Calu3 (cell line): Measurements from ENCODE around the gene OXT. TPM values are rescaled to one million over a fixed set of nuclear protein-coding genes. Genes with fewer than 3 reads are reported as not detected.

Experiments
- BruUV-seq: library from RNA; stranded (reverse); fragments of 400-500 nt; replicated peaks from 2 replicates; lab custom pipeline; 2021; lab: Mats Ljungman, UMichigan
- CTCF ChIA-PET: fragments of 300-600 bp; sonication (Branson Sonifier 250); formaldehyde crosslinking; loops from one replicate; lab custom pipeline; 2022; ENCODE audit warnings: antibody characterized with exemption; lab: Charles Lee
- DNase-seq: peaks from one replicate; pipeline ENCODE4 v3.0.0; 2022
- H3K27ac Mint-ChIP-seq: one replicate; pipeline ENCODE4 v1.8.0; 2022; ENCODE audit warnings: mixed read lengths; ENCODE audit not compliant: unreplicated experiment
- H3K27me3 Mint-ChIP-seq: one replicate; pipeline ENCODE4 v1.8.0; 2022; ENCODE audit warnings: mixed read lengths; ENCODE audit not compliant: unreplicated experiment
- H3K36me3 Mint-ChIP-seq: one replicate; pipeline ENCODE4 v1.8.0; 2022; ENCODE audit warnings: mild to moderate bottlenecking, moderate library complexity, mixed read lengths; ENCODE audit not compliant: insufficient read depth, unreplicated experiment
- H3K4me1 Mint-ChIP-seq: one replicate; pipeline ENCODE4 v1.8.0; 2022; ENCODE audit warnings: mild to moderate bottlenecking, low read depth, mixed read lengths; ENCODE audit not compliant: unreplicated experiment
- H3K4me3 Mint-ChIP-seq: one replicate; pipeline ENCODE4 v1.8.0; 2022; ENCODE audit warnings: mild to moderate bottlenecking, low read depth, moderate library complexity, mixed read lengths; ENCODE audit not compliant: unreplicated experiment
- H3K9me3 Mint-ChIP-seq: one replicate; pipeline ENCODE4 v1.8.0; 2022; ENCODE audit warnings: low read depth, mixed read lengths; ENCODE audit not compliant: unreplicated experiment
- CTCF ChIP-seq: fragments of 200-600 bp; IDR thresholded peaks from one replicate; pipeline ENCODE4 v1.8.0; 2022; ENCODE audit warnings: antibody characterized with exemption; ENCODE audit not compliant: unreplicated experiment
- intact Hi-C: fragments of 100-400 bp; cut with micrococcal nuclease; formaldehyde crosslinking; loops from one replicate; pipeline ENCODE4 v1.10.0; 2022; ENCODE audit not compliant: unreplicated experiment
- total RNA-seq: library from RNA; stranded (reverse); gene quantifications from 2 replicates; pipeline ENCODE4 v1.2.3, GENCODE V29; 2022

OXT gene
- total RNA-seq, 1 experiment from 2014 or later = not detected

DNA sequence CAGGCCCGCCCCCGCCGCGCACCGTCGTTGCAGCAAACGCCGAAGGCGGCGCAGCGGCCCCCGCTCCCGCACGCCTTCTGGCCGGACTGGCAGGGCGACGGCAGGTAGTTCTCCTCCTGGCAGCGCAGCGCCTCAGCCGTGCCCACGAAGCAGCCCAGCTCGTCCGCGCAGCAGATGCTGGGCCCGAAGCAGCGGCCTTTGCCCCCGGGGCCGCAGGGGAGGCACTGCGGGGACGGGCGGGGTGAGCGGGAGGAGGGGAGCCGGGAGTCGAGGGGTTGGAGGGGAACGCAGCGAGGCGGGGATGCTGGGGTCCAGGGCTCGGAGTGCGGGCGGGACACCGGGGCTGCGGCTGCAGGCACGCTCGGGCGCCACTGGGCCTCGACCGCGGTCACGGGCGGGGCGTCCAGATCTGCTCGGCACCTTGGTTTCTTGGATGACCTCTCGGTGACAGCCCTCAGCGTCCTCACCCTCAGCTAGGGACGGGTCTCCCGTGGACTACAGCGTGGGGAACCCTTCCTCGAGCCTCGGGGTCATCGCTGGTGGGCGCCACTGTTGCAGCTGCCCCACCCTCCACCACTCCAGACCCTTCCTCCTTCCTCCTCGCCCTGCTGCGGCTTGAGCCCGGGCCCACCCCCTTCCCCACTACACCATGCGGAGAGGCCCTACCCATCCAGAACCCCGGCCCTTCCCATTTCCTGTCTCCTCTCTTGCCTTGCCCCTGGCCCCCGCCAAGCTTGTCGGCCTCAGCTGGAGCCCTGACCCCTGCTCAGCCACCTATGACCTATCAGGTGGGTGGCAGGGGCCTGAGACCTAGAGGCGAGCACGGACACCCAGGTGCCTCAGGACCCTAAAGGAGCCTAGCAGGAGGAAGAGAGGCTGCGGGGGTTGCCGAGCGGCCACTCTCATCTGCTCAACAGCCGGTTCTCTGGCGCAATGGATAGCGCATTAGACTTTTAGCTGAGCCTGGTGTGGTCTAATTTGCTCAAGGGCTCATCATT, 11.8 kb downstream of the OXT start:
- Mint-ChIP-seq H3K4me1 (no peaks in the 10 kb centered on the region), H3K27me3 (peaks cover 51% of the 10 kb centered on the region), H3K36me3 (no peaks in the 10 kb centered on the region), H3K4me3 (no peak overlapping the region), H3K9me3 (no peaks in the 10 kb centered on the region), H3K27ac (no peak overlapping the region)
- TF ChIP-seq CTCF = no peak
- intact Hi-C loops = no loop called here
- CTCF ChIA-PET = interaction anchor here (0.7 kb wide), 1 partner anchor 504 kb away, joined by 3 read pairs; no protein-coding TSS in a partner anchor
- no peak for DNase-seq
- BruUV-seq = no TSS peak

DNA sequence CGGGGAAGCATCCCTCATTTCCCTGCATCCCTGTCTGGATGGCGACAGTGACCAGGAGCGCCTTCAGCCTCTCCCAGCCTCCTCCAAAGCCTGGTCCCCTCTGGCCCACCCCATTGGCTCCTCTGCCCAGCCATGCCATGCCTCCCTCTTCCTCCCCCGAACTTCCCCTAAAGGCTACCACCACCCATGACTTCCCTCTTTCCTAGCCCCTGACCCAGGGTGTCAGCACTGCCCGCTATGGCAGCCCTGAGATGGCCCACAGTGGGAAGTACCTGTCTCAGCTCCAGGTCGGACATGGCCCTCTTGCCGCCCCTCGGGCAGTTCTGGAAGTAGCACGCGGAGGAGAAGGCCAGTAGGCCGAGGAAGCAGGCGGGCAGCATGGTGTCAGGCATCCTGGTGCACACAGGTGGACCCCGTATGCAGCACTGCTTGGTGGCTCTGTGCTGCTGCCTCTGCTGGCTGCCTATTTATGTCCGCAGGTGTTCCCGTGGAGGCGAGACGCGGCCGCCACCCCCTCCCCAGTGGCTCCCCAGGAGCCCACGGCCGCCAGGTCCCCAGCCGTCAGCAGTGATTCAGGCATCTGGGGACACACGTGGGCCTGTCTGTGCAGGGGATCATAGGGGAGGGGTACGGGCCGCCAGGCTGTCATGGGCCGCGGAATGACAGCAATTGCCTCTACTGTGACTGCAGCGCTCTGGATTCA, 13.0 kb downstream of the OXT start, which contains the start of gene AVP:
AVP (minus strand) TSS at position 442 of the 703 bp plus-strand sequence; CDS start at position 392, 50 bp downstream.
- no peak within 1 kb of the TSS for H3K4me3 Mint-ChIP-seq
- CTCF ChIA-PET = no interaction called here
- intact Hi-C loops = no loop called here
- H3K27ac Mint-ChIP-seq = no peak within 1 kb of the TSS
- no peak for DNase-seq
- no TSS peak for BruUV-seq
- no peaks in the 10 kb centered on the region for H3K4me1 Mint-ChIP-seq
- TF ChIP-seq CTCF = no peak
- no peaks in the 10 kb centered on the region for H3K9me3 Mint-ChIP-seq
- H3K36me3 Mint-ChIP-seq = no peaks in the 10 kb centered on the region
- peaks cover 59% of the 10 kb centered on the region for H3K27me3 Mint-ChIP-seq

GRCh38 chr20:3084986-3085360, 13.6 kb downstream of the OXT start:
- H3K36me3 Mint-ChIP-seq = no peaks in the 10 kb centered on the region
- BruUV-seq = no TSS peak
- no peak for TF ChIP-seq CTCF
- no peak for DNase-seq
- peaks cover 63% of the 10 kb centered on the region for H3K27me3 Mint-ChIP-seq
- no peaks in the 10 kb centered on the region for H3K4me1 Mint-ChIP-seq
- CTCF ChIA-PET = interaction anchor here (0.5 kb wide), 1 partner anchor 907 kb away, joined by 3 read pairs; no protein-coding TSS in a partner anchor
- no peak overlapping the region for H3K27ac Mint-ChIP-seq
- intact Hi-C loops = no loop called here
- H3K4me3 Mint-ChIP-seq = no peak overlapping the region
- H3K9me3 Mint-ChIP-seq = no peaks in the 10 kb centered on the region

GRCh38 chr20:3085571-3086072, 14.2 kb downstream of the OXT start:
- TF ChIP-seq CTCF = no peak

More at GRCh38 chr20:3085571-3086072, 14.2 kb downstream of the OXT start:
- H3K27ac Mint-ChIP-seq = no peak overlapping the region
- H3K4me1 Mint-ChIP-seq = no peaks in the 10 kb centered on the region
- H3K27me3 Mint-ChIP-seq = peaks cover 63% of the 10 kb centered on the region
- no peaks in the 10 kb centered on the region for H3K9me3 Mint-ChIP-seq
- H3K36me3 Mint-ChIP-seq = no peaks in the 10 kb centered on the region
- CTCF ChIA-PET = interaction anchor here (0.5 kb wide), 1 partner anchor 907 kb away, joined by 3 read pairs; no protein-coding TSS in a partner anchor
- DNase-seq = no peak
- H3K4me3 Mint-ChIP-seq = no peak overlapping the region
- intact Hi-C loops = no loop called here
- BruUV-seq = no TSS peak
